ENCODE results near the gene SIRT7.

DNA sequence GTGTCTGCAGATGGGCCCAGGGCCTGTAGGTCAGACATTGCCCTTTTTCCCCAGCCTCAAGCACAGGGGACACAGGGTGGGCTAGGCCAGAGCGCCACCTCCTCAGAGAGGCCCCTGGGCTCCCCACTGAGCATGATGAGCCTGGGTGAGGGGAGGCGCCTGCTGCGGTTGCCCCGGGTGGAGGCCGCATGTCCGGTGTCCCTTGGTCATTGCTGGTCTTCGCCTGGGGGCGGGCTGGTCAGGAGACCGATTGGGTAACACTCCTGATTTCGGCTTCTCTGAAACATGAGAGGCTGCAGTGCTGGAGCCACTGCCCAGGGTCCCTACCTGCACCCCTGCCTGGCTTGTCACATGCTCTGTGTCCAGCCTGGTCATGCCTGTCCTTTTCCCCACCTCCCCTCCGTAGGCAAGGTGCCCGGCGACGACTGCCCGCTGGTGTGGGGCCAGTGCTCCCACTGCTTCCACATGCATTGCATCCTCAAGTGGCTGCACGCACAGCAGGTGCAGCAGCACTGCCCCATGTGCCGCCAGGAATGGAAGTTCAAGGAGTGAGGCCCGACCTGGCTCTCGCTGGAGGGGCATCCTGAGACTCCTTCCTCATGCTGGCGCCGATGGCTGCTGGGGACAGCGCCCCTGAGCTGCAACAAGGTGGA lies 18.3 kb downstream of the SIRT7 start:
- TF ChIP-seq, protein P1, sequence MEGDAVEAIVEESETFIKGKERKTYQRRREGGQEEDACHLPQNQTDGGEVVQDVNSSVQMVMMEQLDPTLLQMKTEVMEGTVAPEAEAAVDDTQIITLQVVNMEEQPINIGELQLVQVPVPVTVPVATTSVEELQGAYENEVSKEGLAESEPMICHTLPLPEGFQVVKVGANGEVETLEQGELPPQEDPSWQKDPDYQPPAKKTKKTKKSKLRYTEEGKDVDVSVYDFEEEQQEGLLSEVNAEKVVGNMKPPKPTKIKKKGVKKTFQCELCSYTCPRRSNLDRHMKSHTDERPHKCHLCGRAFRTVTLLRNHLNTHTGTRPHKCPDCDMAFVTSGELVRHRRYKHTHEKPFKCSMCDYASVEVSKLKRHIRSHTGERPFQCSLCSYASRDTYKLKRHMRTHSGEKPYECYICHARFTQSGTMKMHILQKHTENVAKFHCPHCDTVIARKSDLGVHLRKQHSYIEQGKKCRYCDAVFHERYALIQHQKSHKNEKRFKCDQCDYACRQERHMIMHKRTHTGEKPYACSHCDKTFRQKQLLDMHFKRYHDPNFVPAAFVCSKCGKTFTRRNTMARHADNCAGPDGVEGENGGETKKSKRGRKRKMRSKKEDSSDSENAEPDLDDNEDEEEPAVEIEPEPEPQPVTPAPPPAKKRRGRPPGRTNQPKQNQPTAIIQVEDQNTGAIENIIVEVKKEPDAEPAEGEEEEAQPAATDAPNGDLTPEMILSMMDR (IDR thresholded peaks at IDR 0.05) = no peak
- TF ChIP-seq POLR2A (IDR thresholded peaks at IDR 0.05) (no peak), EP300 (IDR thresholded peaks at IDR 0.05) (no peak)

Measured in ovary (tissue), 3 donors.